Stimulated activated naive CD8-positive, alpha-beta T cell treated with anti-CD3 and anti-CD28 coated beads, Interleukin-15, Interleukin-2, amounts not matched to agents 100 ng/mL and 50 ng/mL, for 24 hours (primary cell): ENCODE measurements around the gene POU2AF1.

Experiments
- H3K27ac Mint-ChIP-seq: one replicate; pipeline ENCODE4 v1.8.0; 2021; ENCODE audit warnings: mild to moderate bottlenecking, mixed read lengths
- H3K27me3 Mint-ChIP-seq: one replicate; pipeline ENCODE4 v1.8.0; 2021; ENCODE audit warnings: mixed read lengths
- H3K36me3 Mint-ChIP-seq: one replicate; pipeline ENCODE4 v1.8.0; 2021; ENCODE audit warnings: low read depth, mixed read lengths
- H3K4me1 Mint-ChIP-seq: one replicate; pipeline ENCODE4 v1.8.0; 2021; ENCODE audit warnings: low read depth, mixed read lengths
- H3K4me3 Mint-ChIP-seq: one replicate; pipeline ENCODE4 v1.8.0; 2021; ENCODE audit warnings: mild to moderate bottlenecking, mixed read lengths
- H3K9me3 Mint-ChIP-seq: one replicate; pipeline ENCODE4 v1.8.0; 2021; ENCODE audit warnings: mixed read lengths

POU2AF1 gene

DNA sequence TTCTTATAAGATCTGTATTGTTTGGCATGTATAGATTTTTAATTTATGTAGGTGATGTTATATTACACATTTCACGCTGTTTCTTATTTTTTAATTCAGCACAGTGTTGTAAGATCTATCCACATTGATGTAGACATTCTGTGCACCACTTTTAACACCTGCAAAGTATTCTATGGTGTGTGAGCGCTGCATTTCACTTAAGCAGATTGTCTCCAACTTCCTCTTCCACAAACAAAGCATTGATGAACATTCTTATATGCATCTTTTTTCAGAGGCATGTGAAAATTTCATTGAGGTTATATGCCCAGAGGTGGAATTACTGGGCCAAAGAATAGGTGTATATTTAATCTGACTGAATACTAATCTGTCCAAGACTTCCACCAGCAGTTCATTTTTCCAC, 3.4 kb upstream of the POU2AF1 start:
- Mint-ChIP-seq H3K4me3 (no peak overlapping the region), H3K36me3 (no peaks in the 10 kb centered on the region), H3K27me3 (no peaks in the 10 kb centered on the region), H3K4me1 (peaks cover 59% of the 10 kb centered on the region), H3K9me3 (peaks cover 12% of the 10 kb centered on the region), H3K27ac (peak overlapping the region; percentile 32)

DNA sequence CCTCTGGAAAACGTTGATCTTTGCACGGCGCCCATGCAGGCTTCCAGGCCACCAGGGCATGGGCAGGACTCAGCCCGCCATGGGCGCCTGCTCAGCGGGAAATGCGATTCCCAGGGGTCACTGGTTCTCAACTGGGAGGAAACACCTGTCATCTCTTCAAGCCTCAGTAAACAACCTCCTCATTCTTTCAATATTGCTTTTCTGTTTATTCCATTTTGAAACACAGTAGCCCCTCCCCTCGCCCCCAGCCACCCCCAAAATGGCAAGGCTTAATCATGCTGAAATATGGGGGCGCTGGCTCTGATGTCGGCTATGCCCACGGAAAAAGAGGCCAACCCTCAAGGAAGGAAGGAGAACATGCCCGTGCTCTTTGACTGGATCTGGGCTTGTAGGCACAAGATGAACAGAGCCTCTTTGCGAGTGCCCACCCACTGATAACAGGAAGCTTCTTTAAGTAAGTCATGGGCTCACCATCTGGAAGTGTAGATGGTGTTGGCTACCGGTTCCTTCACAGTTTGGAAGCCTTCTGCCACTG, 594 bp upstream of the POU2AF1 start:
- peak overlapping the region; percentile 98 for H3K27ac Mint-ChIP-seq
- peaks cover 7% of the 10 kb centered on the region for H3K36me3 Mint-ChIP-seq
- H3K4me1 Mint-ChIP-seq: peaks cover 82% of the 10 kb centered on the region
- peak overlapping the region; percentile 88 for H3K4me3 Mint-ChIP-seq
- no peaks in the 10 kb centered on the region for H3K27me3 Mint-ChIP-seq
- H3K9me3 Mint-ChIP-seq: peaks cover 4% of the 10 kb centered on the region

DNA sequence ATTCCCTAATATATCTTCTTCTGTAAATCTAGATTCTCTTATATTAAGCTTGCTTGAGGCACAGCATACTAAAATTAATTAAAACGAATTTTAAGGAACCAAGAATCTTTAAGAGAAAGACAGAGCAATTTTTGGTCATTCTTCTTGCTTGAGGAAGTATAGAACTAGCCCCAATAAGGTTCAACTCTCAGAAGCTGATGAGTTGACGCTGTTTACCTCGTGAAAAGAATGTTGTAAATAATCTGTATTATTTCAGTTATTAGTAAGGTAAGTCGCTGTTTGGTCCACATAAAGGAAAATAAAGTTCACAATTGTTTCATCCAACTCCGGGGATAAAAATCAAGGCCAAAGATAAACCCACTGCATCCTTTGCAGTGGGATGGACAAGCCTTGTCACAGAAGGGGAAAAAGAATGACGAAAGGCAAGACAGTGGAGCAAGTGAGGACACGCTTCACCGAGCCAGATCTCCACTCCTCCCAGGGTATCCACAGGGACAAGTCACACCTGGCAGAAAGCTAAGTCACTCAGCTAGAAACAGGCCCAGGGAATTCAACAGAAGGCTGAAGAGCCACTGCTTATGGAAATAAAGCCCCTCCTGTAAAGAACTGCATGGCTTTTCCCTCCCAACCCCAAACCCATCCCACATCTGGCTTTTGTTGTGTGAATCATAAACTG, 752 bp downstream of the POU2AF1 start:
- H3K36me3 Mint-ChIP-seq: peaks cover 11% of the 10 kb centered on the region
- peaks cover 95% of the 10 kb centered on the region for H3K4me1 Mint-ChIP-seq
- peak overlapping the region; percentile 98 for H3K27ac Mint-ChIP-seq
- H3K27me3 Mint-ChIP-seq: no peaks in the 10 kb centered on the region
- peaks cover 4% of the 10 kb centered on the region for H3K9me3 Mint-ChIP-seq
- peak overlapping the region; percentile 88 for H3K4me3 Mint-ChIP-seq

DNA sequence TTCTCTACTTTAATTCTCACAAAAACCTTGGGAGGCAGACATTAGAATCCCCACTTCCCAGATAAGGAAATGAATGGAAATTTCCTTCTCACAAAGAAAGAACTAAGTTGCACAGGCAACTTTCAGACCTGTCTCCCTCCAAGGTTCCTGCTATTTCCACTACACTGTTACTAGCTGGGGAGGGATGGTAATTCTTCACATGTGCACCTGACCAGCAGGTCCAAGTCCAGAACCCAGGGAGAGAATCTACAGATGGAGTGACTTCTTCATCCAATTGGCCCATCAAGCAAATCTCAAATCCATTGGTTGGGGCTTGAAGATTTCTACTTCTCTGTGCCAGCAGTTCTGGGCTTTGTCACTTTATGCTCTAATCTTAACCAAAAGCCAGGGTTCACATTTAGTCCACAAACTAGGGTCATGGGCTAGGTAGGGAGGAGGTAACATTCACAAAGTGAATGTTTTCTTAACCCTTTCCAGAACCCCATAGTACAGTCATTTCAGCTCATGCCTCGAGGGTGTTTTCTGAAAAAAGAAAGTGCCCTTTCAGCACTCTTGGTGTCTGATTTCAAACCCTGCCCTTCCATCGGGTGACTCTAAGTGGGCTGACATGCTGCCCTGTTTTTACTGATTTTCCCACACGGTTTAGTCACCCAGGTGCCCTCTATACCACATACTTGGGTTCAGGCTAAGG, 2.7 kb downstream of the POU2AF1 start:
- H3K9me3 Mint-ChIP-seq: peaks cover 4% of the 10 kb centered on the region
- H3K4me3 Mint-ChIP-seq: peak overlapping the region; percentile 88
- peaks cover 96% of the 10 kb centered on the region for H3K4me1 Mint-ChIP-seq
- peak overlapping the region; percentile 98 for H3K27ac Mint-ChIP-seq
- no peaks in the 10 kb centered on the region for H3K27me3 Mint-ChIP-seq
- H3K36me3 Mint-ChIP-seq: peaks cover 11% of the 10 kb centered on the region

DNA sequence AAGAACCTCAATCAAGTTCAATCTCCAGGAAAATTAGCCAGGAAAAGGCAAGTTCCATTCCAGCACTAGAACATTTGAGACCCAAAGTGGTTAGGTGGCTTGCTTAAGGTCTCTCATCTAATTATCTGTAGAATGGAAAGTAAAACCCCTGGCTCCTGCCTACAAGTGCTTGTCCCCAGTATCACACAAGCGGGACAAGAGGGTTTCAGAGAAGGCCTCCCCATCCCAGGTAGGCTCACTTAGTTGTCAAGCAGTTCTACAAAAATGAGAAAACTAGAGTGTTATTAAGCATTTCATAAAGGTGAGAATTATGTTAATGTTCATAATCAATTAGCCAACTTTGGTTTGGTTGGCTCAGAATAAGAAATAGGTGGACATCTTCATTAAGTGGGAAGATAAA, 5.5 kb downstream of the POU2AF1 start:
- peaks cover 11% of the 10 kb centered on the region for H3K36me3 Mint-ChIP-seq
- no peak overlapping the region for H3K4me3 Mint-ChIP-seq
- no peak overlapping the region for H3K27ac Mint-ChIP-seq
- H3K9me3 Mint-ChIP-seq: no peaks in the 10 kb centered on the region
- peaks cover 92% of the 10 kb centered on the region for H3K4me1 Mint-ChIP-seq
- no peaks in the 10 kb centered on the region for H3K27me3 Mint-ChIP-seq

DNA sequence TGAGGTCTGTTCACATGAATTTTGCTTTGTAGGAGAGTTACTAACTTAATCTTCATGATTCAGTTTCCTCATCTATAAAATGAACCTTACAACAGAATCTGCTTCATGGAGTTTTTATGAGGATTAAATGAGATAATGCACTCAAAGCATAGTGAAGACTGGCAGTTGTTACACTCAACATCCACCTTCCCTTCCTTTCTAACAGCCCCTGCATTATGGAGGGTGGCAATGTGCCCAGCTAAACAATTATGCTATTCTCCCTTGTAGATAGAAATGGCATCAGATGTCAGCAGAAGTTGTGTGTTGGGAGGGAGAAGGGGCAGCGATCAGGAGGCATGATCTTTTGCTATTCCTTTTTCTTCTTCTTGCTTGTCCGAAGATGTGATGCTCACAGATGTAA, 6.5 kb downstream of the POU2AF1 start:
- H3K4me3 Mint-ChIP-seq: no peak overlapping the region

DNA sequence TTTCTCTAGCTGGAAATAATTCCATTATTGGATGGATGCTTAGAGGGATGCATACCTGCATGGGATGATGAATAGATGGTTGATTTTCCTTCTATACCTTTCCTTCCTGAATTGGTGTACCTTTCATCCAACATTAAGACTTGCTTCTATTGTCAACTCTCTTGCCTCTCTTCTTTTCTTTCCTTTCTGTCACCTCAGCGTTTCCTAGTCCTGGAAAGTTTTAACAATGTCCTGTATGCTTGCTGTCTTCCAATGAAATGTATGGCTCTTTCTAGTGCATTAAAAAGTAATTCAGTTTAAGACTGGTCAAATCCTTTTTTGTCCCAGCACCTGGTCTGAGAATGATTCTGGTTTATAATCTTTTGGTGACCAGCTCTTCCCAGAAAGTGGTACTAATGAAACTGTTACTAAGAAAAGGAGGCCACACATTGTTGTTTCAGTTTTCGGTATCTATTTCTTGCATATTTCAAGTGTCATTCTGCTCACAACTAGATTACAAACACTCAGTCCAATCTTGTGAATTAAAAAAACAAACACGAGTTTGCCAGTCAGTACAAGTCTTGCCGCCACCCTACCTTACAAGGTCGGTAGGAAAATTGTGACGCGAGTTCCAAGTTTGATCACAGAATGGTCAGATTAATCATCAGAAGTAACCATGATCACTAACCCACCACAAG, 8.0 kb downstream of the POU2AF1 start:
- peaks cover 9% of the 10 kb centered on the region for H3K36me3 Mint-ChIP-seq
- no peaks in the 10 kb centered on the region for H3K9me3 Mint-ChIP-seq
- peaks cover 80% of the 10 kb centered on the region for H3K4me1 Mint-ChIP-seq
- no peaks in the 10 kb centered on the region for H3K27me3 Mint-ChIP-seq
- peak overlapping the region; percentile 56 for H3K4me3 Mint-ChIP-seq
- H3K27ac Mint-ChIP-seq: peak overlapping the region; percentile 97

More for the DNA sequence above, 6.5 kb downstream of the POU2AF1 start:
- Mint-ChIP-seq H3K9me3 (no peaks in the 10 kb centered on the region), H3K36me3 (peaks cover 11% of the 10 kb centered on the region), H3K27ac (peak overlapping the region; percentile 97), H3K27me3 (no peaks in the 10 kb centered on the region), H3K4me1 (peaks cover 83% of the 10 kb centered on the region)

DNA sequence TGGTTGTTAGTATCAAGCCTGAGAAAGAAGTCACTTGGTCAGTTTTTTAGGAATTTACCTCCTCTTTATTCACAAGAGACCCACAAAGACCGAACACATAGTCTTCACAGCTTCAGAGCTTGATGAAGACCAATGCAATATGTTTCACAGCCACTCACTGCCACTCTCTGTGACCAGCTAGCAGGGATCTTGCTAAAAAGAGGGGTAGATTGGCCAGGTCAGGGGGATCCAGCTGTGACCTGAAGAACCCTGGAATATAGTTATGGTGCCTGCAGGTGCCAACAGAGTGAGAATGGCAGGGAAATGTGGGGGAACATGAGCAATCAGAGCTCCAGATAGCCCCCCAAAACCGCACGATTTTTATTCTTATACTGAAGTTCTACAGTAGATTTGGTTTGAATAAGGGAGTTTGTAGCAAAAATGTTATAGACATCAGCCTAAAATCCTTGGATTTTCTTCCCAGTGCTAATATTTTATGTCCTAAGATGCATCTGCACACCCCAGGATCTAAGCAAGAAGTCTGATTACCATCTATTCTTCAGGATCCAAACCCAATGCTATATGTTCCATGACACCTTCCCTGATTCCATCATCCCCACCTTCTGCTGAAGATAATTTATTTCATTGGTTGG, 8.7 kb downstream of the POU2AF1 start:
- Mint-ChIP-seq H3K27me3 (no peaks in the 10 kb centered on the region), H3K27ac (peak overlapping the region; percentile 97), H3K4me3 (no peak overlapping the region), H3K9me3 (no peaks in the 10 kb centered on the region), H3K4me1 (peaks cover 80% of the 10 kb centered on the region), H3K36me3 (peaks cover 7% of the 10 kb centered on the region)

DNA sequence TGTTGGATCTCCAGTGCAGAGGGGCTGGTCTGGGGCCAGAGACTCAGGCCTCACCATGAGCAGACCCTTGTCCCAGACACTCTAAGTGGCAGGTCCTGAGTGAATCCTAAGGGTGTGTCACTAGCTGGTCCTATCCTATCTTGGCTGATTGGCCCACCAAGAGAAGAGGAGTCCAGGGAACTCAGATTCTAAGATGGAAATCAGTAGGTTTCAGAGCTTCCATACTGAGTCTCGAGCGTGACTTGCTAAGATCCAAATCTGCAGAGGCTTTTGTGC, 10.9 kb downstream of the POU2AF1 start:
- no peak overlapping the region for H3K4me3 Mint-ChIP-seq
- H3K27me3 Mint-ChIP-seq: no peaks in the 10 kb centered on the region
- H3K9me3 Mint-ChIP-seq: no peaks in the 10 kb centered on the region
- H3K27ac Mint-ChIP-seq: peak overlapping the region; percentile 52
- peaks cover 75% of the 10 kb centered on the region for H3K4me1 Mint-ChIP-seq
- no peaks in the 10 kb centered on the region for H3K36me3 Mint-ChIP-seq

DNA sequence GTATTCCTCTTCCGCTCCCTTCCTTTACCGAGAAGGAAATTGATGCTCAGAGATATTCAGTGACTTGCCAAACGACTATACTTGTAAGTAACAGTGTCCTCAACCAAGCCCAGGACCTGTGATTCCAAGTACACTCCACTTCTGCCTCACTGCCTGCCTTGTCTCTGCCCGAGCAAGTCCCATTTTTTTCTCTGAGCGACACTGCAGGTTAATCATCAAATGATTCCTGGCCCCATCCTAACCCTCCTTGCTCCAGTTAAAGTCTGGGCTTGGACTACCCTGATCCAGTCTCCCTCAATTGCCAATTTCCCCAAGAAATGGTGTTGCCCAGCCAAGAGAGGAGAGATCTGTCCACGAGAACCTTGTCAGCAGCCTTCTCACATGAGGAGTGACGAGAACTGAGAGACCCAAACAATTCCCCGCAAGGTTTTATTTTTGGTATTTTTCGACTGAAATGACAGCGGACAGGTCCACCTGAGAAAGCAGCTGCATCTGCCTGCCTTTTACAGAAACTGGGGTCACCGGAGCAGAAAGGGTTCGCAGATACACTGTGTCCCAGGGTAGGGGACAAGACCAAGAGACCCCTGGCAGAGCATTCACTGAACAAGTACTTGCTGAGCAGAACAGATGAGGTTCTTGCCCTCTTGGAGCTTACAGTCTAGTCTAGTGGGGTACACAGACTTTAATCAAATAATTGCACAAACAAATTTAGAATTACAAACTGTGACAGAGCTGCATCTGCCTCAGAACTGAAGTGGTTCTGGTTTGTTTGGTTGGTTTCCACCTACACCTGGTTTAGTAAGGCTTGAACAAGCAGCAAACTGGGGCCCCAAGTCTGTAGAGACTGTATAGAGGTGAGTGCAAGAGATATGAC, 11.4 kb downstream of the POU2AF1 start:
- peaks cover 69% of the 10 kb centered on the region for H3K4me1 Mint-ChIP-seq
- H3K36me3 Mint-ChIP-seq: no peaks in the 10 kb centered on the region
- no peaks in the 10 kb centered on the region for H3K27me3 Mint-ChIP-seq
- peak overlapping the region; percentile 20 for H3K4me3 Mint-ChIP-seq
- H3K9me3 Mint-ChIP-seq: no peaks in the 10 kb centered on the region
- H3K27ac Mint-ChIP-seq: peak overlapping the region; percentile 84

DNA sequence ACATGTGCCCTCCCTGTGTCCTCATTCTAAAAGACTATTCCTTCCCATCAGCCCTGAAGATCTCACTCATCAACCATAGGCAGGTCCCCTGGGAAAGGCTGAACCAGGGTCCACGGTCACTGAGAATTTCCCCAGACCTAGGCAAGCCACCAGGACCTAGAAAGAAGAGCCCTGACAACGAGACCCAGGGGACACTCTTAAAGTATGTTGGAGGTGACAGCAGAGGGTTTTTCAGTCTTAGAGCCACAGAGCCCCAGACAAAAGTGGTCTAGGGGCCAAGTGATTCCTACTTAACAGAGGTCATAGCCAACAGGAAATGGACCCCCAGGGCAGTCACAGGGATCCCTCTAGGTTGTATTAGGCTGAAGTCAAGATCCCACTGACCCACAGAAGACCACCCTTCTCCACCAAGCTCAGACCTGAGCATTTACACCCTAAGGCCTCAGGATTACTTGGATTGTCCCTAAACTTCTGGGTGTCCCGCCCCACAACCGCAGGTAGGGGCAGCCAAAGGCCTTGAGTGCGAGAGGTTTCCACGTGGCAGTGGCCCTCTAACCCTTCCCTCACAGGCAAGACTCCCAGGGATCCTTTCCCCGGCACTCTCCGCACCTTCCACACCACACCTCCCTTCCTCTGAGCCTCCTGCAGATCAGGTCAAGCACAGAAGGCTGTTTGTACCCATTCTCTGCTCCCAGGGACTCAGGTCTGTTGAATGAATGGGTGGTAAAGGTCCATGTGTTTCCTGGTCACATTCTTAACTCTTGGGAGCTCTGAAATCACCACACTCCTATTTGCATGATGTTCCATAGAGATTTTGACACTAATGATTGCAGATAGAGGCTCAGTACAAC, 12.3 kb downstream of the POU2AF1 start:
- Mint-ChIP-seq H3K36me3 (peaks cover 2% of the 10 kb centered on the region), H3K27me3 (no peaks in the 10 kb centered on the region), H3K27ac (peak overlapping the region; percentile 43), H3K9me3 (no peaks in the 10 kb centered on the region), H3K4me1 (peaks cover 69% of the 10 kb centered on the region), H3K4me3 (no peak overlapping the region)

DNA sequence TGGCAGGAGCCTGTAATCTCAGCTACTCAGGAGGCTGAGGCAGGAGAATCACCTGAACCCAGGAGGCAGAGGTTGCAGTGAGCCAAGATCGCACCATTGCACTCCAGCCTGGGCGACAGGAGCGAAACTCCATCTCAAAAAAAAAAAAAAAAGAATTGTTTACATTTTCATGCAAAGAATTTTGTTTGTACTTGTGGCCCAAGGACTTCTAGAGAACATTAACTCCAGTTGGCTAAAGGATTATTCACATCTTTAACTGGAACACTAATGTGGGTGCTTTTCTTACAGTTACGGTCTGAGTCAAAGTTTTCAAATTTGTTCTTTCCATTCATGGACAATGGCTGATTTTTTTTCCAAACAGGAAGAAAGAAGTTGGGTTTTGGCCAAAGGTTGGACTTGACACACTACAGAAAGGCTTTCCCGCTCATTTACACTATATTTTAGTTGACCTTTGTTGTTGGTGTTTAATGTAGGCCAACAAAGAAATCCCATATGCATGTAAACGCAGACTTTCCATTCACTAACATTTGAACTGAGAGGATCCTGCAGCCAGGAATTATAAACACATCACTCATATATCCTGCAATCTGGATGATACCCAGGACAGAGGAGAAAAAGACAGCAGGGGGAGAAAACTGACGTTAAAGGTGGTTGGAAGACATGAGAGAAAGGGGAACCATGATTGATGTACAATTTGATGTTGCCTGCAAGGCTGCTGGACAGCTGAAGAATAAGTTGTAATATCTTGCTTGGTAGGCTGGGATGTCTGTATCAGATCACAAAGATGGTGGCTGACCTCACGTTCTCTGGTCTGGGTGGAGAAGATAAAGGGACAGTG, 13.1 kb downstream of the POU2AF1 start:
- no peak overlapping the region for H3K4me3 Mint-ChIP-seq
- peaks cover 69% of the 10 kb centered on the region for H3K4me1 Mint-ChIP-seq
- H3K36me3 Mint-ChIP-seq: peaks cover 7% of the 10 kb centered on the region
- H3K27ac Mint-ChIP-seq: peak overlapping the region; percentile 43
- no peaks in the 10 kb centered on the region for H3K9me3 Mint-ChIP-seq
- H3K27me3 Mint-ChIP-seq: no peaks in the 10 kb centered on the region

DNA sequence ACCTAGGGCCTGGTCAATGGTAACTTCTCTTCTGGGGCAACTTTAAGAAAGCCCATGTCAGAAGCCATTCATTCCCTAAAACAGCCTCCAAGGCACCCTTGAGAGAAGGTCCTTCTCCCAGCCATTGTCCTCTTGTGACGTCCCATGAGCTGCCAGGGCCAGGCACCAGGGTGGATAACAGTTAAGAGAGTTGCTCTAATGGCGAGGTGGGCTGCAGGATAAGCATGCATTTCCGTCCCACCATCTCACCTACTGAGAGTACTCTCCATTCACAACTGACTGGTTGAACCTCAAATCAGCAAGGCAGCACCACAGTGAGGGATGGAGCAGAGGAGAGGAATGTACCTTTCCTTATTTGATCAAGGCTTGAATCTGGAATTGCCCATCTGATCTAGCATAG, 14.6 kb downstream of the POU2AF1 start:
- no peaks in the 10 kb centered on the region for H3K27me3 Mint-ChIP-seq
- peaks cover 7% of the 10 kb centered on the region for H3K36me3 Mint-ChIP-seq
- H3K9me3 Mint-ChIP-seq: no peaks in the 10 kb centered on the region
- peaks cover 59% of the 10 kb centered on the region for H3K4me1 Mint-ChIP-seq
- H3K27ac Mint-ChIP-seq: no peak overlapping the region
- H3K4me3 Mint-ChIP-seq: no peak overlapping the region
